Esophagus muscularis mucosa (tissue), 4 donors: ENCODE results near the gene RBMXL3. TPM values are rescaled to one million over a fixed set of nuclear protein-coding genes. Genes with fewer than 3 reads are reported as not detected.

Source experiments
- DNase-seq: peaks from one replicate; pipeline ENCODE4 v3.0.0-alpha.2; 2017; ENCODE audit errors: extremely low spot score
- H3K27ac ChIP-seq, 4 donors: fragments of 200-600 bp; sonication (generic); replicated peaks in 1 of 4; 1 replicate in 3 of 4; 2 replicates in 1 of 4; pipeline ENCODE4 v1.5.1; 2016 to 2019; ENCODE audit warnings: mild to moderate bottlenecking in 1 of 4
- H3K27me3 ChIP-seq, 4 donors: fragments of 200-600 bp; sonication (generic); one replicate each; pipeline versions ENCODE4 v1.5.1 to v1.6.0; 2016 to 2019
- H3K36me3 ChIP-seq, 4 donors: fragments of 200-600 bp; sonication (generic); one replicate each; pipeline ENCODE4 v1.5.1; 2016 to 2019
- H3K4me1 ChIP-seq, 4 donors: fragments of 200-600 bp; sonication (generic); one replicate each; pipeline ENCODE4 v1.5.1; 2016 to 2019
- H3K4me3 ChIP-seq, 4 donors: fragments of 200-600 bp; sonication (generic); 1 replicate in 2 of 4; 2 replicates in 2 of 4; pipeline ENCODE4 v1.5.1; 2016 to 2019; ENCODE audit warnings: mild to moderate bottlenecking in 4 of 4, moderate library complexity in 1 of 4
- H3K9me3 ChIP-seq, 4 donors: fragments of 200-600 bp; sonication (generic); 1 replicate in 3 of 4; 2 replicates in 1 of 4; pipeline ENCODE4 v1.5.1; 2016 to 2019
- EP300 ChIP-seq: sonication (generic); formaldehyde crosslinking; IDR thresholded peaks from one replicate; pipeline ENCODE4 v1.6.1; 2017; ENCODE audit warnings: antibody characterized with exemption
- POLR2A ChIP-seq: fragments of 450-650 bp; IDR thresholded peaks from one replicate; pipeline ENCODE4 v1.6.1; 2017; ENCODE audit warnings: antibody characterized with exemption, moderate library complexity, mild to moderate bottlenecking, low read depth
- POLR2AphosphoS5 ChIP-seq, 2 donors: sonication (generic); formaldehyde crosslinking; IDR thresholded peaks; one replicate each; pipeline ENCODE4 v1.6.1; 2017; ENCODE audit warnings: antibody characterized with exemption in 2 of 2
- WGBS: methylation state at CpG from one replicate; pipeline ENCODE4 v1.1.5; 2018; 5-methylcytosine and 5-hydroxymethylcytosine counted together
- intact Hi-C: fragments of 100-400 bp; cut with DNase I; formaldehyde crosslinking; loops from one replicate; pipeline ENCODE4 v1.15.1; 2023
- total RNA-seq, 4 donors: library from RNA; depleted of rRNA; stranded (reverse); fragments of >200 nt; gene quantifications; one replicate each; pipeline versions ENCODE4 v1.1.0 to v1.2.1, GENCODE V29; 2016
- TF ChIP-seq, protein P1 (sequence below), 3 experiments: fragments of 200-600 bp in 2 of 3; fragments of 450-650 bp in 1 of 3; sonication (generic) in 2 of 3; IDR thresholded peaks; one replicate each; pipeline ENCODE4 v1.5.1; 2017 to 2019; ENCODE audit warnings: antibody characterized with exemption in 3 of 3, mild to moderate bottlenecking in 2 of 3, moderate library complexity in 1 of 3

Gene RBMXL3
- total RNA-seq, 4 donors from 2014 or later: not detected

DNA sequence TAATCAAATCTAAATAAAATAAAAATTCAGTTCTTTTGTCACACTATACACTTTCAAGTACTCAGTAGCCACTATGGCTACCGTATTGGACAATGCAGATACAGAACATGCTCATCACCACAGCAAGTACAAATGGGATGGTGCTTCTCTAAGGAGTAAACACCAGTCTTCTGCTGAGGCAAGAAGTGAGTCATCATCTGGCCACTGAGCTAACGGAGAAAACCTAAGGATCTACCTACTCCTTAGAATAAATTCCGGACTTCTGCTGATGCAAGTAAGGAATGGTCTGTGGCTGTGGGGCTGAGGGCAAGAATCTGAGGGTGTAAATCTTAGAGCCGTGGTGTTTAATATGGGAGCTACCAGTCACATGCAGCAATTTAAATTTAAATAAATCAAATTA is 11.3 kb upstream of the RBMXL3 start:
- intact Hi-C loops: no loop called here
- no peak for TF ChIP-seq POLR2AphosphoS5 (IDR thresholded peaks at IDR 0.05)
- TF ChIP-seq, protein P1, sequence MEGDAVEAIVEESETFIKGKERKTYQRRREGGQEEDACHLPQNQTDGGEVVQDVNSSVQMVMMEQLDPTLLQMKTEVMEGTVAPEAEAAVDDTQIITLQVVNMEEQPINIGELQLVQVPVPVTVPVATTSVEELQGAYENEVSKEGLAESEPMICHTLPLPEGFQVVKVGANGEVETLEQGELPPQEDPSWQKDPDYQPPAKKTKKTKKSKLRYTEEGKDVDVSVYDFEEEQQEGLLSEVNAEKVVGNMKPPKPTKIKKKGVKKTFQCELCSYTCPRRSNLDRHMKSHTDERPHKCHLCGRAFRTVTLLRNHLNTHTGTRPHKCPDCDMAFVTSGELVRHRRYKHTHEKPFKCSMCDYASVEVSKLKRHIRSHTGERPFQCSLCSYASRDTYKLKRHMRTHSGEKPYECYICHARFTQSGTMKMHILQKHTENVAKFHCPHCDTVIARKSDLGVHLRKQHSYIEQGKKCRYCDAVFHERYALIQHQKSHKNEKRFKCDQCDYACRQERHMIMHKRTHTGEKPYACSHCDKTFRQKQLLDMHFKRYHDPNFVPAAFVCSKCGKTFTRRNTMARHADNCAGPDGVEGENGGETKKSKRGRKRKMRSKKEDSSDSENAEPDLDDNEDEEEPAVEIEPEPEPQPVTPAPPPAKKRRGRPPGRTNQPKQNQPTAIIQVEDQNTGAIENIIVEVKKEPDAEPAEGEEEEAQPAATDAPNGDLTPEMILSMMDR (IDR thresholded peaks at IDR 0.05): no peak
- TF ChIP-seq POLR2A: no peak
- TF ChIP-seq EP300: no peak
- H3K4me3 ChIP-seq: no peak overlapping the region
- H3K27ac ChIP-seq: no peak overlapping the region
- H3K9me3 ChIP-seq: no peaks in the 10 kb centered on the region
- WGBS: 85% methylated on average over 4 of the region's 4 CpGs
- DNase-seq: no peak
- H3K36me3 ChIP-seq: peaks cover 0 to 4% (median 0%) of the 10 kb centered on the region in 4 donors
- H3K4me1 ChIP-seq: no peaks in the 10 kb centered on the region
- H3K27me3 ChIP-seq: peaks cover 0 to 12% (median 0%) of the 10 kb centered on the region in 4 donors

DNA sequence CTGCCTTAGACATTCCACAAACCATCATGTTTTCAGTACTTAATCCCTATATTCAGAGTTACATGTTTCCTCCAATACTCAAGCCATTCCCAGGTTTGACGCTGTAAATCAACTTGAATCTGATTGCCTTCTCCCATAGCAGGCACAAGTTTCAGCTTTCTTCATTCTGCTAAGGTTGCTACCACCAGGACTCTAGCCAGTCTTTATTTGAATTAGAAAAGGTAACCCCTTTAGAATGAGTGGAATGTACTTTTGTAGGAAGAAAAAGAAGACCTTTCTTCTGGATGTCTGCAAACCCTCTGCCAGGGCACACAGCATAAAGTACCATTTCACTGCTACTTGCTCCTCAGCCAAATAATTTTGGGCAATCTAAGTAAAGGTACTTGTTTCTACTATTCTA is 10.7 kb upstream of the RBMXL3 start:
- DNase-seq: no peak
- peaks cover 0 to 12% (median 0%) of the 10 kb centered on the region in 4 donors for H3K27me3 ChIP-seq
- no peak overlapping the region for H3K4me3 ChIP-seq
- H3K4me1 ChIP-seq: no peaks in the 10 kb centered on the region
- no peaks in the 10 kb centered on the region for H3K9me3 ChIP-seq
- TF ChIP-seq, protein P1 (IDR thresholded peaks at IDR 0.05): no peak
- TF ChIP-seq POLR2A (no peak), EP300 (no peak), POLR2AphosphoS5 (IDR thresholded peaks at IDR 0.05) (no peak)
- no peak overlapping the region for H3K27ac ChIP-seq
- intact Hi-C loops: no loop called here
- H3K36me3 ChIP-seq: peaks cover 0 to 4% (median 0%) of the 10 kb centered on the region in 4 donors
- 71% methylated on average over 1 of the region's 1 CpG for WGBS

DNA sequence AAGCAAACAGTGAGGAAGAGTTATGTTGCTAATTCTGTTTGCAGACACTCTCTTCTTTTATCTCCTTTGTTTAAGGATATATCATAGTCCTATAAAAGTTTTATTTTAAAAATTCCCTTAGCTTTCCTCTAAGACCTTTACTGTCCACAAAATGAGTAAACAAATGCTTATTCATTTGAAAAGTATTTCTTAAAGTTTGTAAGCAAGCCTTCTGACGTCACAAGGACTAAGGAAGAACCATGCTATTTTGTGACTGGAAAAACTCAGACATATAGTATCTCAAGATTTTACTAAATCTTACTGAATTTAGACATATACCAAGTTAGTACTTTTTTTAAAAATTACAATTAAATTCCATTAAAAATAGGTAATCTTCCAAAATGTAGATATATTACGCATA is 5.2 kb upstream of the RBMXL3 start:
- Histone ChIP-seq H3K27me3 (no peaks in the 10 kb centered on the region), H3K4me3 (no peak overlapping the region), H3K36me3 (no peaks in the 10 kb centered on the region), H3K4me1 (no peaks in the 10 kb centered on the region), H3K27ac (no peak overlapping the region), H3K9me3 (no peaks in the 10 kb centered on the region)
- TF ChIP-seq POLR2AphosphoS5 (IDR thresholded peaks at IDR 0.05) (no peak), EP300 (no peak), POLR2A (no peak)
- TF ChIP-seq, protein P1 (IDR thresholded peaks at IDR 0.05): no peak
- 78% methylated on average over 2 of the region's 2 CpGs for WGBS
- intact Hi-C loops: no loop called here
- no peak for DNase-seq

DNA sequence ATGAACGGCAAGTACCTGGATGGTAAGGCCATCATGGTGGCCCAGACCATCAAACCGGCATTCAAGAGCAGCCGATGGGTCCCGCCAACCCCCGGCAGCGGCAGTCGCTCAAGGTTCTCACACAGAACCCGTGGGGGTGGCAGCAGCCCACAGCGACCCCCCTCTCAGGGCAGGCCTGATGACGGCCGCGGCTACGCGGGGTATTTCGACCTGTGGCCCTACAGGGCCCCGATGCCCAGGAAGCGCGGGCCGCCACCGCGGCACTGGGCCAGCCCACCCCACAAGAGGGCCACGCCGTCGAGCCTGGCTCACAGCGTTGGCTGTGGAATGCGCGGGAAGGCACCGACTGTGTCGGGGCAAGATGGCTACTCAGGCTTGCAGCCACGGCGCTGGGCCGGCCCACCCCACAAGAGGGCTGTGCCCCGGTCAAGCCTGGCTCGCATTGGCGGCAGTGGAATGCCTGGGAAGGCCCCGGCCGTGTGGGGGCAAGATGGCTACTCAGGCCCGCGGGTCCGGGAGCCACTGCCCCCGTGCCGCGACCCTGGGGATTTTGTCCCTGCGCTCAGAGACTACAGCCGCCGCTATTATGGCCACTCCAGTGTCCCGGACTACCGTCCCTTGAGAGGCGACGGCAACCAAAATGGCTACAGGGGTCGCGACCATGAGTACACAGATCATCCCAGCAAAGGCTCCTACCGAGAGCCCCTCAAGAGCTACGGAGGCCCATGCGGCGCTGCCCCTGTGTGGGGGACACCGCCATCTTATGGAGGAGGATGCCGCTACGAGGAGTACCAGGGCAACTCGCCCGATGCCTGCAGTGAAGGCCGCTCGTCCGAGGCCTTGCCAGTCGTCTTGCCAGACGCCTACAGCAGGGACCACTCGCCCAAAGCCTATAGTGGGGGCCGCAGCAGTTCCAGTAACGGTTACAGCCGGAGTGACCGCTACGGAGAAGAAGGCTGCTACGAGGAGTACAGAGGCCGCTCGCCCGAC is 731 bp downstream of the RBMXL3 start:
- WGBS: 100% methylated on average over 1 of the region's 76 CpGs
- Histone ChIP-seq H3K27ac (no peak overlapping the region), H3K36me3 (no peaks in the 10 kb centered on the region), H3K27me3 (no peaks in the 10 kb centered on the region), H3K4me1 (no peaks in the 10 kb centered on the region), H3K9me3 (peaks cover 0 to 8% (median 0%) of the 10 kb centered on the region in 4 donors), H3K4me3 (no peak overlapping the region)
- no peak for DNase-seq
- intact Hi-C loops: no loop called here
- TF ChIP-seq POLR2A: no peak
- no peak for TF ChIP-seq POLR2AphosphoS5 (IDR thresholded peaks at IDR 0.05)
- TF ChIP-seq, protein P1 (IDR thresholded peaks at IDR 0.05): no peak
- TF ChIP-seq EP300: no peak
